Measurements from ENCODE around the gene SHISA9.
A peak's percentile ranks its signal among the peaks of the same experiment; 100 is the strongest.
"Not testable (repeated sequence)": the region's sequence is repeated elsewhere in the genome, so short reads cannot be mapped to it uniquely, and the experiment has no call there.

SHISA9 gene

DNA sequence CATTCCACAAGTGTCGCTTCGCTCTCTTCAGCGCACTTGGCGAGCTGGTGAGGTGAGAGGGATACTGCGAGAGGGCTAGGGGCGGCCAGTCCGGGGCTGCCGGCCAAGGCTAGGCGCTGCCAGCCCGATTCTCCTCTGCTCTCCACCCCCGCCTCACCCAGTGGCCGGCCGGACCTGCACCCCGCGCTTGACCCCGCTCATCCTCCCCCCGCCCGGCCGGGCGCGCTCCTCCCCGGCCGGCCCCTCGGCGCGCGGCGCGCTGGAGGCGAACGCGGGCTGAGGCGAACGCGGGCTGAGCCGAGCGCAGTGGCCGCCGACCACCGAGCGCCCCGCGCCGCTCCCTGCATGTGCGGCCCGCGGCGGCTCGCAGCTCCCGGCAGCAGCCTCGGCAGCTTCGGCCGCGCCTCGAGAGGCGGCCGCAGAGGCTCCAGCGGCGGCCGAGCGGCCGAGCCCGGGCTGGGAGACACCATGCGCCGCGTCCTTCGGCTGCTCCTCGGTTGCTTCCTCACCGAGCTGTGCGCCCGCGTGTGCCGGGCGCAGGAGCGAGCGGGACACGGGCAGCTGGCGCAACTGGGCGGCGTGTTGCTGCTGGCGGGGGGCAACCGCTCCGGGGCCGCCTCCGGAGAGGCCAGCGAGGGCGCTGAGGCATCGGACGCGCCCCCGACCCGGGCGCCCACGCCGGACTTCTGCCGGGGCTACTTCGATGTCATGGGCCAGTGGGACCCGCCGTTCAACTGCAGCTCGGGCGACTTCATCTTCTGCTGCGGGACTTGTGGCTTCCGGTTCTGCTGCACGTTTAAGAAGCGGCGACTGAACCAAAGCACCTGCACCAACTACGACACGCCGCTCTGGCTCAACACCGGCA, at the start of gene SHISA9:
SHISA9 (plus strand) TSS at position 2 of the 865 bp plus-strand sequence.
- DNase-seq: no peak

DNA sequence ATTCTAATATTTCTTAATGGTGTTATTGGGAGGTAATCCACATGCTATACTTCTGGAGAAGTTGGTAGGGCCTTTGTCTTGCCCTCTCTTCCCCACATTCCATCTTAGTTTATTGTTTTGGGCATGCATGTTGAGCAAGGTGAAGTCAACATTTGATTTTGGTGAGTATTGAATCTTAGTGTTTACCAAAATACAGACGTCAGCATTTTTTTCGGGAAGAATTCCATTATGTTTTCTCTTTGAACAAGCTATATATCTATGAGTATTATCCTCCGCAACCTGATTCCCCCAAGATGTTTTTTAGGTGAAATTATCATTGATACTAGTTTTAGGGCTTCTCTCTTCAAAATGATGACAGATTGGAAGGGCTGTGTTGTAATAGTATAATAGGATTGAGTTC, 47.4 kb upstream of the SHISA9 start:
- no peak for DNase-seq

- not testable (repeated sequence) for DNase-seq
These were observed 44.0 kb upstream of the SHISA9 start for GRCh38 chr16:12857435-12857834.

- no peak for DNase-seq
These were observed 39.1 kb upstream of the SHISA9 start for GRCh38 chr16:12862327-12862726.

- no peak for DNase-seq
These were observed 38.5 kb upstream of the SHISA9 start for GRCh38 chr16:12862941-12863340.

DNA sequence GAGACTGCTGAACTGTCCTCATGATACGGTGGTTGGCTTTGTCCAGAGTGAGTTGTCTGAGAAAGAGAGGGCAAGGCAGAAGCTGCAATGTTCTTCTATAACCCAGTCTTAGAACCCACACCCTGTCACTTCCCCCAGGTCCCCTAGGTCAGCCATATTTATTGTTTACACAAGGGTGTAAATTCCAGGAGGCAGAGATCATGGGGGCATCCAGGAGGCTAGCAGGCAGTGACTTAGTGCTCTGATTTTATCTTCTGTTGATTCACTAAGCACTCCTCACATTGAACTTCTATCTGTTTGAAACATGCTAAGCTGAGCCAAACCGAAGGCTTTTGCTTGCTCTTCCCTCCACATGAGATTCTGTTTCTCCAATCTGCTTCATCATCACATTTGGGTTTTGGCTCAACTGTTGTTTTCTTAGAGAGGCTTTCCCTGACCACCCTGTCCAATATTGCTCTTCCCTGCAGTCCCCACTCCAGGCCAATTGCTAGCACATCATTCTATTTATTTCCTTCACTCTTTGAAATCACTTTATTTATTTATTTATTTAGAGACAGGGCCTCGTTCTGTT, 34.3 kb upstream of the SHISA9 start:
- DNase-seq: no peak

GRCh38 chr16:12868169-12868568, 33.2 kb upstream of the SHISA9 start:
- no peak for DNase-seq

GRCh38 chr16:12868788-12869187, 32.6 kb upstream of the SHISA9 start:
- no peak for DNase-seq

DNA sequence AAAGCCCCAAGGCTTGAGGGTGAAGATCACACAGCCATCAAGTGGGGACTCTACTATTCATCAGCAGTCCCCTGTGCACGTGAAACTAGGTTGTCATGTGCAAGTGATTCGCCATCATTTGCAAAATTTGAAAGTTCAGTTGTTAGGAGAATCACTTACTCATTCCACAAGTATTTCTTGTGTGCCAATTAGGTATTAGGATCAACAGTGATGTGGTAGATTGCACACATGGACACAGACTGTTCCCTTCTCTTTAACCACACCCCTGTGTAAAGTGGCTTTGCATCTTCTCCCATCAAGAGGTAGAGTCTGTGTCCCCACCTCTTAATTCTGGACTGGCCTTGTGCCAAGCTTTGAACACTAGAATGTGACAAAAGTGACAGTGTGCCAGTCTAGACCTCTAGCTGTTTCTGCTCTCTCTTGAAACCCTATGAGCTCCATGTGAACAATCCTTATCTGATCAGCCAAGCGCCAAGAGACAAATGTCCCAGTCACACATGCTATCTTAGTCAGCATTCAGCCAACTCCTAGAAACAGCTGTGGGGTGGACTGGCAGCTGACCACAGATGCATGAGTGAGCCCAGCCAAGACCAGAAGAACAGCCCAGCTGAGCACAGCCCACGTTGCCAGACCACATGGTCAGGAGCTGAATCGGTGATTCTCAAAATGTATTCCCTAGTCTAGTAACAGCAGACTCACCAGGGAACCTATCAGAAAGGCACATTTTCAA, 31.5 kb upstream of the SHISA9 start:
- no peak for DNase-seq

DNA sequence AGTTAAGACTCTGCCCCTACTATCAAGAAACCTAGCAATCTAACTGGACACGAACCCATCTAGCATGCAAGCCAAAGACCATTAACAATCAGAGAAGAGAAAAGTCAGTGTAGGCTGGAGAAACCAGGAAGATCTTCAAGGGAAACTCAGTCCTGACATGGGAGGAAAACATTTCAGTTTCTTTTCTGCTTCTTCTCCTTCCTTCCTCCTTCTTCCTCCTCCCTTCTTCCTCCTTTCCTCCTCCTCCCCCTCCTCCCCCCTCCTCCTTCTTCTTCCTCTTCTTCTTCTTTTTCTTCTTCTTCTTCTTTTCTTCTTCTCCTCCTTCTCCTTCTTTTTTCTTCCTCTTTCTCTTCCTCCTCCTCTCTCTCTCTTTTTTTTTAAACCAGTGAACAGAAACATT, 29.6 kb upstream of the SHISA9 start:
- DNase-seq: no peak

DNA sequence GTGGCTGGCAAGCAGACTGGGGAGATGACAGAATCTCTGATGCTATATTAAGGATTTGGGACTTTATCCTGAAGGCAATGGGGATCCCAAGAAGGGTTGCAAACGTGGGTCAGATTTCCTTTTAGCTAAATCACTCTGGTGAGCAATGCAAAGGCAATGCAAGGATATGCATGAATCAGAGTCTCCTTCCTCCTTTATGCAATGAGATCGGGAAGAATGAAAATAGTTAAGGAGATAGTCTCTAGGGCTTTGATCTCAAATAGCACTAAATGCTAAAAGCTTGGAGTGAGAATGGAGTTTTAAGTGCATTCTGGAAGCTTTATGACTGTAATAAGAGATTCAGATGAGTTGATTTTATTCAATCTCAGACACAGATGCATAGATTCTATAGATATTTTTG, 27.2 kb upstream of the SHISA9 start:
- DNase-seq: no peak

GRCh38 chr16:12876778-12877177, 24.6 kb upstream of the SHISA9 start:
- no peak for DNase-seq

- DNase-seq: no peak
These were observed 22.4 kb upstream of the SHISA9 start for GRCh38 chr16:12878973-12879372.

DNA sequence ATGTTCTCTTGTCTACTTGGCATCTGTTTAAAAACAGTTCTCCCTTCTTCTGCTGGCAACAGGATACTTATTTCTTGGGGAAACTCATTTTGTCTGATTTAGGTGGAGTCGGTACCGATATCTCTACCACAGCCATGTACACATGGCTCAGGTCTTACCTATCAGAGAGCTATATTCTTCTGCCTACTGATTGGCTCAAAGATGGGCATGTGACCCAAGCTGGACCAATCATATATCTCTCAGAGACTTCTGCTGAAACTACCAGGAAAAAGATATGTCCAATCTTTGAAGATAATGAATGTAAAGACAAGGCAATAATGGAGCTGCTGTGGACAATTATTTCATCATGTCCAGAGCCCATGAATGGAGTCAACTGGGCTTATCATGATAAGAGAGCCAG, 21.6 kb upstream of the SHISA9 start:
- DNase-seq: no peak

DNA sequence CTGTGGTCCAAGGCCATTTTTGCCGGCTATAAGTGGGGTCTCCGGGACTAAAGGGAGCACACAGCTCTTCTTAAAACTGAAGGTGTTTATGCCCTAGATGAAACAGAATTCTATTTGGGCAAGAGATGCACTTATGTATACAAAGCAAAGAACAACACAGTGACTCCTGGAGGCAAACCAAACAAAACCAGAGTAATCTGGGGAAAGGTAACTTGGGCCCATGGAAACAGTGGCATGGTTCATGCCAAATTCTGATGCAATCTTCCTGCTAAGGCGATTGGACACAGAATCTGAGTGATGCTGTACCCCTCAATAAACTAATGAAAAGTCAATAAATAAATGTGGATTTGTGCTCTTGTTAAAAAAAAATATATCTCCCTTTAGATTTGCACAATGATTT, 20.2 kb upstream of the SHISA9 start:
- no peak for DNase-seq

DNA sequence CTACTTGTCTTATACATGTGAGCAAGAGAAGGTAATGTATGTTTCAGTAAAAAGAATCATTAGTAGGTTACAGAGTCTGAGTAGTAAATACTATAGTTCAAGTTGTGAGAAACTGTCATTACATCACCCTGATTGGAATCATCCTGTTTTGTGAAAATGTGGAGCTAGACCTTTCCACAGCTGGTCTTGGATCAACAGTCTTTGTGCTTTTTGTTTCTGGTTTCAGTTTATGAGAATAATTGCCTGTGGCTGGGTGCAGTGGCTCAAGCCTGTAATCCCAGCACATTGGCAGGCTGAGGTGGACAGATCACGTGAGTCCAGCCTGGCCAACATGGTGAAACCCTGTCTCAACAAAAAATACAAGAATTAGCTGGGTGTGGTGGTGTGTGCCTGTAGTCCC, 19.7 kb upstream of the SHISA9 start:
- no peak for DNase-seq

DNA sequence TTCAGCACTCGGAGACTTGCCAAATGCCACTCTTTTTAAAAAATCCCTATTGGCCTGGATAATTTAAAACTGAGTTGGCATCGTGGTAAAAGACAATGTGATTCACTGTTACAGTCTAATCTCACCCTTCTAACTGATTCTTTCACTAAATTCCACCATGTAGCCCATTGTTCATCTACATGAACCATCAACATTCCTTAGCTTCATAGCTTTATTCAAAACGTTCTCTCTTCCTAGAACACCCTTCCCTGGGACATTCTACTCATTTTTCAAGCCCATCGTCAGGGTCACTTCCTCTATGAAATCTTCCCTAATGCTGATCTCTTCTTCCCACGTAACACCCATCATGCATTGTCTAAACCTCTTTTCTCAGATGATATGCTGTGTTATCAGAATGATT, 15.7 kb upstream of the SHISA9 start:
- no peak for DNase-seq

DNA sequence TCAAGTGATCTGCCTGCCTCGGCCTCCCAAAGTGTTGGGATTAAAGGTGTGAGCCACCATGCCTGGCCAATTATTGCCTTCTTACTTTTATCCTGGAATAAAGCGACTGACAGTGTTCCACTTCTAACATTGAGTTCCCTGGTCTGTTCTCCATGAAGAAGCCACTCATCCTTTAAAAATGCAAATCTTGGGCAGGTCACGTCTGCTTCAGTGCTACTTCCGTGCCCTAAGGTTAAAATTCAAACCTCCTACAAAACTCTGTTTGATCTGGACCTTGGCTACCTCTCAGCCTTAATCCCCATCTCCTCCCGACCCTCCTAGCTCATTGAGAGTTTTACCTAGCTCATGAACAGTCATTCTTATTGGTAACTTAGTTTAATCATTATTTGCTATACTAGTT, 9.6 kb upstream of the SHISA9 start:
- DNase-seq: no peak

GRCh38 chr16:12893050-12893750, 8.2 kb upstream of the SHISA9 start:
- no peak for DNase-seq

DNA sequence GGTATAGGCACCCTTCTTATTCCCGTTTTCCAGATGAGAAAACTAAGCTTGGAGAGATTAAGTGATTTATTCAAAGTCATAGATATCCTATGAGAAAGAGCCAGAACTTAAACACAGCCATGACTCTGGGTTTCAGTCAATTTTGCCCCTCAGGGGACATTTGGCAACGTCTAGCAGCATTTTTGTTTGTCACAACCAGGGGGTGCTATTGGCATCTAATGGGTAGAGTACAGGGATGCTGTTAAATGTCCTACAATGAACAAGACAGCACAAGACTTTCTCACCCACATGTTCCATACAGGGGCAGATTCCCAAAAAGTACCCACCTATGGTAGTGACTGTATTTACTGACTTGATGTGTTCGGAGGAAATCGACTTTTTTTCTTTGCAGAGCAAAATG, 4.8 kb upstream of the SHISA9 start:
- peak; percentile 38 for DNase-seq

DNA sequence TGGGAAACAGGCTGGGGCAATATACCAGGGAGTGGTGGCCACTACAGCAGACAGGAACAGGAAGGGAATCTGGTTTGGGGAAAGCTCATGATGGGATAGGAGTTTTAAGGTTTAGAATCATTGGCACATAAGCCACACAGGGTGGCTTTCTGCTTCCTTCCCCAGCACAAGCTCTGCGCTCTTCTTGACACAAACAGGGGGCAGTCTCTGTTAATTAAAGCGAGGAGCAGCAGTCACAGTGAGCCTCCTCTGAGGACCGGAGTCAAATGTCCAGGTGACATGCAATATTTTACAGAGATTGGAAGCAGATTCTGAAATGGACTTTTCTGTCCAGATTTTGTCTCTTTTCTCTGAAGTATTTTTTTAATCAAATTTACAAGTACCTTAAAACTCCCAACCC, 2.8 kb upstream of the SHISA9 start:
- DNase-seq: no peak

- DNase-seq: no peak
These were observed 1.8 kb upstream of the SHISA9 start for GRCh38 chr16:12899529-12900143.

DNA sequence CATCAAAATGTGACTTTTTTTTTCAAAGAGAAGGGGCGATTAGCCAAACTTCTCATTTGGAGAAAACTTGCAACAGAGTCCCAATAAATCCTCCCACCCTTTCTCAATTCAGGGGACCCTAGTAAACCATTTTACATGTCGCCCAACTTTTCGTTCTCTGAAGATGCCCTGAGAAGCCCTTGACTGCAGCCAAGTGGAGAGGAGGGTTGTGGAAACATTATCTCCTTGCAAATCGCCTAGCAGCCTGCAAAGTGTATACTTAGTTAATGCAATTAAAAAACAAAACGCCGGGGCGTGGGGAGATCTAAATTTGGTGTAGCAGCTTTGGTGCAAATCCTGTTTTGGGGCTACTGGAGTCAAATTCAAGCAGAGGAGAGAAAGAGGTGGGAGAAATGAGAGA, 1.2 kb upstream of the SHISA9 start:
- no peak for DNase-seq
